GM21360 (cell line): ENCODE results near the gene PPP2R5E.
A peak's percentile ranks its signal among the peaks of the same experiment; 100 is the strongest.
"Not testable (repeated sequence)": the region's sequence is repeated elsewhere in the genome, so short reads cannot be mapped to it uniquely, and the experiment has no call there.

ENCODE experiments used
- ATAC-seq: cut with Tn5 transposase; IDR thresholded peaks from one replicate; pipeline ENCODE4 v1.9.1; 2021; ENCODE audit warnings: mild to moderate bottlenecking, moderate library complexity; ENCODE audit not compliant: unreplicated experiment

The PPP2R5E gene

DNA sequence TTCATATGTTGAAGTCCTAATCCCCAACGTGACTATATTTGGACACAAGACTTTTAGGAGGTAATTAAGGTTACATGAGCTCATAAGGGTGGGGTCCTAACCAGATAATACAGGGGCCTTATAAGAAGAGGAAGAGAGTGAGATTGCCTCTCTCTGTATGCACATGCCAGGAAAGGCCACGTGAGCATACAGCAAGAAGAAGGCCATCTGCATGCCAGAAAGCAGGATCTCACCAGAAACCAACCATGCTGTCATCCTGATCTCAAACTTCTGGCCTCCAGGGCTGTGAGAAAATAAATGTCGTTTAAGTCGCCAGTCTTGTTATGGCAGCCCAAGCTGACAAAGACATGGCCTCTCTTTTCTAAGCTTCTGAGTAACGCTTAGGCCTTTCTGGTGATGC lies 155.5 kb downstream of the PPP2R5E start:
- ATAC-seq, result no peak

DNA sequence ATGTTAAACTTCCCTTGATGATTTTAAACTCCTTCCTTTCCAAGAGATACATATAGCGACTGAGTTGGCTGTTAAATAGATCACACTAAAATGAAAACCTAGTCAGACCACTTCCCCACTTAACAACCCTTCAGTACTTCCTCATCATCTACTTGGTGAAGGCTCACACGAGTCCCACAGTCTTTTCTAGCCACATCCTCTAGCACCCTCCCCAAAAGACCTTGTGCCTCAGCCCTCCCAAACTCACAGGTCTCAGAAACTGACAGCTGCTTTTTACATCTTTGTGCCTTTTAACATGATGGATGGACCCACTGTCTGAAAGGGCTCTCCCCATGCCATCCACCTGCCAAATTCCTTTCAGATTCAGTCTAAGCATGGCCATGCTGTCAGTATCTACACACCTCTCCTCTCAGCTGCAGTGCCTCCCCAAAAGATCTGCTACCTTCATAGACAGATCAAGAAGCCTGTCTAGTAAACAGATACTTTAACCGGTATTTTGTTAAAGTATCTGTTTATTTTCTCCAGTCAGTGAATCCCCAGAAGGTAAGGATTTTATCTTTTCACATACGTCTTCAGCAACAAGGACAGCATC lies 159.3 kb downstream of the PPP2R5E start:
- ATAC-seq, result peak; percentile 89

DNA sequence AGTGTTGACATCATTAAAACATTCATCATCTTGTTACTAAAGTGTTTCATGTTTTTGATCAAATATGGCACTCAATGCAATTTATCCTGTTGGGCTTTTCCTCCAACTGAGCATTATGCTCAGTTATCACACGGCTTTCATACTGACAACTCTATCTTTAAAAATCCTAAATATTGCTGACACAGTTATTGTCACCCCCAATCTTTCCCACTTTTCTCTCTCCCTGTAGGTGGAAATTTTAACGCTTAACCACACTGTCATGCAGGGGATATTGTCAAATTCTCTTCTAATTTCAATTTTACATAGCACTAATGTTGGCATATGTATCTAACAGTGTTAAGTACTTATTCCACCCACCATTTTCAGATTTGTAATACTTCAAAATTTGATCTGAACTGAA lies 164.7 kb downstream of the PPP2R5E start:
- ATAC-seq, result no peak

DNA sequence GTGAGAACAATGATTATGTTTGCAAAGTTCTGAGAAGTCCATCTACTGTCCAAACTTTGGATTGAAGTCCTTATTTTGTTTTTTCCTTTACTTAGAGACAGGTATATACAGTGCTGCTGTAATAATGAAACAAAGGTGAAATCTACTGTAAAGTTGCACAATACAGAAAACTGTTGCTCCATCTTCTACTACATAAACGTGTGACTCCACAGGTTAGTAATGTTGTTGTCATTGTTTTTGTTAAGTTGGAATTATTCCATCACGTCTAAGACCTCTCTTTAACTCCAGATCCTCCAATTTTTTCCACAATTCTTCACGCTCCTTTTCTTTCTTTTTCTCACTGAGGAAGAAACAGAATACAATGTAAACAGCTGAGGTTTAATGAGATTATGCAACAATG lies 167.4 kb downstream of the PPP2R5E start:
- no peak for ATAC-seq

DNA sequence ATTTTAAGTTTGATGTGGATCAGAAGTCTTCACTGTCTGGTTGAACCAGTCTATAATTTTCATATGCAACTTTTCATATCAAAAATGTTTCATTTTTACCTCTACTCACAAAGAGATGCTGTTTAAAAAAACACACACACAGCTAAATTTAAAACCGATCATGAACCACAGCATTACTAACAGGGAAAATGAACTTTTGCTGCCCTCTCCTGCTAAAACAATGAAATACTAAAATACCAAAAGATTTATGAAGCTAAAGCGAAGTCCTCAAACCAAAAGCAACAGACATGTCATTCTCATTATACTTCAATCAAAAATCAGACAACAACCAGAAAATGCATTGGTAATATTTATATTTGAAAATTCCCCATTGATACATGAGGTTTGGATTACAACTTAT lies 171.6 kb downstream of the PPP2R5E start:
- not testable (repeated sequence) for ATAC-seq

DNA sequence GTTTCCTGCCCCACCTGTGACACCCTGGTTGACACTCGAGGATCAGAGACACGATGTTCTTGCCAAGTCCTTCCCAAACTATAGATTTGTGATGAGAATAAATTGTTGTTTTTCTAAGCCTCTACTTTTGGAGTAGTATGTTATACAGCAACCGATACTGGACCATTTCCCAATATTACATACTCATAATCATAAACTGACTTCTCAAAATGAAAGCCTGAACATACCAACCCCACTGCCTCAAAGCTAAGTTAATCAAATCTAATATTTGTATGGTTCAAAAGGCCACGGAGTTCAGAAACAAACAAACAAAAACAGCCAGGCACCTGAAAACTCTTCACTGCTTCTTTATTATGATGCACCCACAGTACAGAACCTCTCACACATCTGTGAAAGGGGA lies 172.1 kb downstream of the PPP2R5E start:
- no peak for ATAC-seq

DNA sequence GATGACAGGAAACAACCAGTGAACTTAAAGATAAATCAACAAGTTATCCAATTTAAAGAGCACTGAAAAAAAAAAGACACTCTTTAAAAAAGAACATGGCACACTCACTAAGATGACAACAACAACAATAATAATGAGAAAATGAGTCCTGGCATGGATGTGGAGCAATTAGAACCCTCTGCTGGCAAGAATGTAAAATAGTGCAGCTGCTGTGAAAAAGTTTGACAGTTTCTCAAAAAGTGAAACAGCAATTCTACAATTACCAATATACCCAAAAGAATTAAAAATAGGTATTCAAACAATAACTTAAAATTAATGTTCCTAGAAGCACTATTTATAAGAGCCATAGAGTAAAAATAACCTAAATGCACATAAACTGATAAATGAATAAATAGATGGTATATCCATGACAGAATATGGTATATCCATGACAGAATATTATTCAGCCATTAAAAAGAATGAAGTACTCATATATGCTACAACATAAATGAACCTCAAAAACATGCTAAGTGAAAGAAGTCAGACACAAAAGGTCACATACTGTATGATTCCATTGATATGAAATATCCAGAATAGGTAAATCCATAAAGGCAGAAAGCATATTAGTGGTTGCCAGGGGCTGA lies 175.3 kb downstream of the PPP2R5E start:
- no peak for ATAC-seq

DNA sequence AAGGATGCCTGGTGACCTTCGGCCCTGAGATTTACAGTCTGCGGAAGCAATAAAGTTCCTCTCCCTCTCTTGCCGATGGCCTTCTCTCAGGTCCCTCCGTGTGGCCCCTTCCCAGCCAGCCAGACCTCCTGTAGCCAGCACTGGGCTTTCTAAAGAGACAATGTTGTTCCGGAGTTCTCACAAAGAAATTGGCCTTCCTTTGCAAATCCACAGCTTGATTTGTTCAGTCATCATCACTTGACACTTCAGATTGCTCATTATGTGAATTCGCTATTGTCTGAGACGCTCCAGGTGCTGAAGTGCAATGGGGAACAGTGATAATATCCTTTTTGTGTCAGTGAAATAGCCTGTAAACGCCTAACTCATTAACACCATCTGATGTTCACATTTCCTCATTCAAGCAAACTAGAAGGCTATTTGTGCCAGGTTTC lies 180.8 kb downstream of the PPP2R5E start:
- no peak for ATAC-seq

DNA sequence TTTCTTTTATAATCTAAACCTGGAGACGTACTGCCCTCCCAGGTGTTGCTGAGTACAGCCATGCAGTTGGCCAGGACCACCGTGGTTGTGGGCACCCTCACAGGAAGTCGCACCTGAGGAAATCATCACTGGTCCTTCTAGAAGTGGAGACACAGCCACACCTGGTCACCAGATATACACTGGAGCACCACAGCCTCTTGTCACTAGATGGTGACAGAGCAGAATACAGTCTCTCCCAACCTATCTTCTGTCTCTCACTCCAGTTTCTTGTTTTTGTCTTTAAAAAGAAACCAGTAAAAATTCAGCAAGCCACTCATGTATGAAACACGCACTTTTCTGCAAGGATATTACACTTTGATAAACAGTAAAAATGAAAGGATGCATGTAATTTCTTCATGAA lies 181.4 kb downstream of the PPP2R5E start:
- no peak for ATAC-seq

DNA sequence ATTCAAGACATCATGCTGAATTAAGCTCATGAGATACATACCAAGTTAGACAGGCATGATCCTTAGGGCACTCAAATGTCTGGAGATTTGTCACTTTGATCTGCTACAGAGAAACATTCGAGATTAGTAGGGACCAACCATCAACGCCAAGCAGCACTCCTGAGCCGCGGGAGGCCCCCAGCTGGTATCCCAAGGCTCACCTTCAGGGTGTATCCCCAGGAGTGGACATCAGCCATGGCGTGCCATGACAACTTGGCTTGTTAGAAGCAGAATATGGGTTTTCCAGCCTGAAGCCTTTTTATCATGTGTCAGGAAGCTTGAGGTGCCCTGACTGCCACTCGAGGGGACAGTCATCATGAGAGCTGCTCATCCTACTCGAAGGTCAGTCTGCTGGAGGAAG lies 185.3 kb downstream of the PPP2R5E start:
- no peak for ATAC-seq

DNA sequence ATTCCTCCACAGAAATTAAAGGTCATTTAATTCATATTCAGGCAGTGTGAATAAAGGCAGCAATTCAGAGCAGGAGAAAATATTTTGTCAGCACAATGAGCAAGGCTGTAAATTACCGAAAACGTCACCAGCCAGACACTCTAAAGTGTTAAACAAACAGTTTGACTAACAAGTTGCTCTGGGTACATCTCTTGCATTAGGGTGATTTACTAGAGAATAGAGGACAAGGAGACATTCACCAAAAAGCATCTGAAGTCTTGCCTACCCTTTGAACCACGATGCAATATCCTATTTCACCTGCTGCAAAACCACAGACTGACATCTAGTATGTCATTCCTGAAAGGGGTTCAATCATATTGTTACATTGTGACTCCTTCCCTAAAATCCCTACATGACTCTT lies 197.4 kb downstream of the PPP2R5E start:
- ATAC-seq, result no peak

DNA sequence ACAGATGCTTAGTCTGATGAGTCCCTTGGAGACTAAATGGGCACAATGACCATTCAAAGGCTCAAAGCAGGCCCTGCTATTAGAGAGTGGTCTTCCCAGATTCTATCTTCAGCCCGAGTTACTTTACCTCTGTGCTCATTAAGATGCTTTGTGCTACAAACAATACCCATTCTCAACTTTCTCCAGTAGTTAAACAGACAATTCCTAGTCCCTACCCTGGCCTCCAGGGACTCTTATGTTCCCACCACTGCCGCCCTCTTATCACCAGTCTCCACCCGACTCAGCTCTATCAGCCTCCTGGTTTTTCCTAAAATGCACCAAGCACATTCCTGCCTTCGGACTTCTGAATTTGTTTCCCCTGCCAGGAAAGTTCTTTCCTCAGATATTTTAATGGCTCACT lies 198.8 kb downstream of the PPP2R5E start:
- ATAC-seq, result no peak

DNA sequence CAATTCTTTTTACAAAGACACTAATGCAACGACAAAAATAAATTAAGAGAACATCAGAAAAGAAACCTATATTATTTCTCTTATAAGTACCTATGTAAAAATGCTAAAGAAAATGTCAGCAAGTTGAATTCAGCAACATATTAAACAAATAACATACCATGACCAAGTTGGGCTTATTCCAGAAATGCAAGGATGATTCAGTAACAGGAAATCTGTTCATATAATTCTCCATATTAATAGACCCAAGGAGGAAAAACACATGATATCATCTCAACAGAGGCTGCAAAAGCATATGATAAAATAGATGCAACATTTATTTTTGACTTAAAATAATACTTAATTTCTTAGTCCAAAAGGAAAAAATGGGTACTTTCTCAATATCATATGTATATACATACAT lies 199.3 kb downstream of the PPP2R5E start:
- no peak for ATAC-seq

DNA sequence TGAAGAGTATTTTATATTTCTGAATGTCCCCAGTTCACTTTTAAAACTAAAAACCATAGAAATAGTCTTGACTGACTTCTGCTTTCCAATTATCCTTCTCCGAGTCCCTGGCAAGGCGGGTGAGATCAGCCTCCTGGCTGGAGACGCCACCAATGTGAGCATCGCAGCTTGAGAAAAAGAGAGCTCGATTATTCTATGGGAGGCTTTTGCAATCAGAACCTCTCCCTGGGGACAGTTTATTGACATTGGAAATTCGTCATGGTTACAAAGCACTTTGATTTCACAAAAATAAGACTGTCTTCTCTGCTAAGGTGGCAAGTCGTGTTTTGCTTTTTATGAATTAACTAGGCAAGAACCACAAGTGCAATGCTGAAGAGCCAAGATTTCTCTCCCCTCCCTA lies 200.8 kb downstream of the PPP2R5E start:
- no peak for ATAC-seq

DNA sequence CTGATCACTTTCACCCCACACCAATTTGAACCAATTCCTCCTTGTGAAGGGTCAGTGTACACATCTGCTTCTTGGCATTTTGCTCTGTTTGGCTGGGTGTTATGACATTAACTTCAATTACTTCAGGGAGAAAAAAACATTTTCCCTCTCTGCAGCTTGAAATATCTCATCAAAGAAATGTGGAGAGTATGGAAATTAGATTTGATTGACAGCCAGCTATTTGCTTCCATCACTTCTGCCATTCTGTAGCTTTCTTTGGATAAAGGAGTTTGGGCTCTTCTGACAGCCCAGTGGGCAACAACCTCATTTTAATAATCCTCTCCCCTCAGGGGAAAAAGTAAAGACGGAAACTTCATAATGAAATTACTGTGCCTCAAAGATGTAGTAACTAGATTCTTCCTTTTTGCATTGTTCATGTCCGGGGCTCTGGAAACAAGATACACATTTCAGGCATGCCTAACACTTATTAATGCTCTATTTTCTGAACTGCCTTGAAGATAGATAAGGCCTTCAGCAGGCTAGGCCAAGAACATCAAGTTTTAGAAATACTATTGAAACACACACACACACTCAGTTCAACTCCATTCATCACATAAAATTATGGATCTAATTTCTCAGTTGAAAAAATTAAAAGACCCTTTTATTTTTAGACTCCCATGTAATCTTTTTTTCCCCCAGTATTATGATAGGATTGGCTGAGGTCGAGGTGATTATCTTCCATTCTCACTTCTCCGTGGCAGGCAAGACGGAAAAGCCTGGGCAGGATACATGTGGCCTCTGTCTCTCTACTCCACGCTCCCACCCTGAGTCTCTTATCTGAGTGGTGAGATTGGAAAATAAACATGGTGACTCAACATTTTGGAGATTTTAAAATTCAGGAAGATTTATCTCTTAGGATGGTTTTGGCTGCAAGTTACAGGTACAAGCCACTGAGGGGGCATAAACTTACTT lies 214.1 kb downstream of the PPP2R5E start:
- no peak for ATAC-seq

DNA sequence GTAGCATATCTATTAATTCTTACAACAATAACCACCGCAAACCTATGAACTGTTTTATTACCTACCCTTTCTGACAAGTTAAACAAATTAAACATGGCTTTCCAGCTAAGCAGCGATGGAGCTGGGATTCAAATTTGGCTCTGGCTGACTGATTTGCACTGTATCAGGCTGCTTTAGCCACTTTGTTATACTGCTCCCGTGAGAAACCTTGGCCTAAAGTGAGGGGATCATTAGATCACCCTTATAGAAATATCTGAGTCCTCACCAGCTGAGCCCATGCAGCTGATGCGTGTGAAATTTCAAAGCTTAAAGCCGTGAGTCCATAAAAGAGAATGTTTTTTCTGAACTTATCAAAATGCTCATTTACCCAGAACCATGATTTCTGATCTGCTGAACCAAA lies 216.3 kb downstream of the PPP2R5E start:
- no peak for ATAC-seq

DNA sequence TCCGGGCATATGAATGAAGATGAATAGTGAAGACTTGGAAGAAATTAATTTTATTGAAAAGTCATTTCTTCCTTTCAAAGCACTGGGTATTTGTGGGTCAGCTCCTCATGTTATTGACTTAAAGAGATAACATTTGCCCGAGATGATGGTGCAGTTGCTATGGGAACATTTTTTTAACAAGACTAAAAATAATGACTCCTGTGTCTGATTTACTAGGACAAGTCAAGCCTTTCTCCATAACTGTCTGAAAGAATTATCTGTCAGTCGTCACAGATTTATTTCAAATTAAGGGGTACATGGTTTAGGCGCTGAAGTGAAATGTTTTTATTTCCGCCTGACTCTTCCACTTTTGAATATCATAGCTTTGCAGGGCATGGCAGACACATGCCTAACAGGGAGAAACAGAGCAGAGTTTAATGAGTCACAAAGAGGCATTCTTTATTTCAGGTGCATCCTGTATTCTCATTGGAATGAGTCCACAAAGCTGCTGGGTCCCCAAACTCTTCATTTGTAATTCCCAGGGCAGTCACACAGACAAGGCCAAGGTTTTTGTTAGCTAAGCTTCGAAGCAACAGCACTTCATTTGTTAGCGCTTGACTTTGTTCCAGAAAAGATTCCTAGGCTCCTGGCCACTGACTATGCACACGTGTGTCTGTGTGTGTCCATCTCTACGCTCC lies 220.1 kb downstream of the PPP2R5E start:
- no peak for ATAC-seq

DNA sequence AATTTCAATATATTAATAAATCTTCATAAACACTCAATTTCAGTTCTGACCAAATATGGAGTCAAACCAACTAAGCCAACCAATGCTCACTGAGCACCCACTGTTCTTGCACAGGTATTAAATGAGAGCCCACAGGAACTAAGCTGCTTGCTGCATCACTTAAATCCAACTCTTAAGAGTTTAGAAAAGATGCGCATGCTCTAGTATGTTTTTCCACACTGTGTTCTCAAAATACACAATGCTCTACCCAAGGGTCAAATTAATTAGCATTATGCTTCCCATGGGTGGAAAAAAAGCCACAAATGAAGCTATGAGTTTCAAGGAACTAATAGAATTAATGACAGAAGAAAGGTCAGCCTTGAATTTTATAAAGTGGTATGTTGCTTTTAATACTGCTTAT lies 220.7 kb downstream of the PPP2R5E start:
- no peak for ATAC-seq
